HepG2 (cell line): ENCODE results near the gene SNCAIP. TPM values are rescaled to one million over a fixed set of nuclear protein-coding genes. Genes with fewer than 3 reads are reported as not detected.

ENCODE experiments used
- ATAC-seq: fragments of 200-7000 bp; cut with Tn5 transposase; 3 replicates; pipeline ENCODE4 v1.9.1; 2020; ENCODE audit warnings: mild to moderate bottlenecking, moderate library complexity
- BruUV-seq: library from RNA; stranded (reverse); fragments of 400-500 nt; replicated peaks from 2 replicates; lab custom pipeline; 2021; lab: Mats Ljungman, UMichigan
- CTCF ChIA-PET: fragments of 300-600 bp; formaldehyde crosslinking; extraction: SDS; loops from one replicate; lab custom pipeline; 2021; ENCODE audit warnings: low total read pairs, inconsistent platforms, low intra/inter-chr PET ratio; lab: Yijun Ruan, JAX
- POLR2A ChIA-PET: fragments of 350-600 bp; sonication (Branson Sonifier 250); formaldehyde crosslinking; loops from one replicate; lab custom pipeline; 2020; ENCODE audit warnings: antibody characterized with exemption, inconsistent platforms; lab: Yijun Ruan, JAX
- DNase-seq: peaks from one replicate; pipeline ENCODE4 v3.0.0-alpha.2; 2015; ENCODE audit warnings: low spot score
- FAIRE-seq: peaks from 3 replicates; lab custom pipeline; 2011; peaks lifted over from hg19 to GRCh38; lab: Jason Lieb, UNC
- H2AFZ ChIP-seq: one replicate; pipeline ENCODE4 v1.6.1; 2011; ENCODE audit warnings: low read length, inconsistent platforms
- H3K27ac ChIP-seq: fragments of 300-600 bp; 3 replicates; pipeline ENCODE4 v1.8.0; 2011; ENCODE audit warnings: mixed run types, mild to moderate bottlenecking, mixed read lengths, low read length, inconsistent platforms; ENCODE audit not compliant: insufficient read depth; ENCODE audit errors: extremely low read length
- H3K27me3 ChIP-seq, 2 experiments: fragments of 200-600 bp in 1 of 2; 2 replicates in 1 of 2; 3 replicates in 1 of 2; pipeline versions ENCODE4 v1.6.0 to v1.8.0; 2011; ENCODE audit warnings: low read length in 2 of 2, mild to moderate bottlenecking in 2 of 2, moderate library complexity in 2 of 2, inconsistent platforms in 1 of 2; ENCODE audit not compliant: insufficient read depth in 2 of 2, control insufficient read depth in 1 of 2
- H3K36me3 ChIP-seq, 2 experiments: fragments of 200-600 bp in 1 of 2; replicated peaks in 1 of 2; 2 replicates in 1 of 2; 3 replicates in 1 of 2; pipeline versions ENCODE4 v1.5.1 to v1.8.0; 2011; ENCODE audit warnings: low read length in 2 of 2, inconsistent platforms in 1 of 2; ENCODE audit not compliant: insufficient read depth in 2 of 2, control insufficient read depth in 1 of 2
- H3K4me1 ChIP-seq: 2 replicates; pipeline ENCODE4 v1.5.1; 2012; ENCODE audit warnings: low read length, inconsistent platforms; ENCODE audit not compliant: insufficient read depth
- H3K4me2 ChIP-seq: 2 replicates; pipeline ENCODE4 v1.6.0; 2011; ENCODE audit warnings: low read depth, low read length, inconsistent platforms
- H3K4me3 ChIP-seq, 3 experiments: fragments of 200-600 bp in 1 of 3; sonication (generic), shearing (Covaris generic) in 1 of 3; replicated peaks in 1 of 3; 2 replicates each; pipeline ENCODE4 v1.5.1; 2011 to 2016; ENCODE audit warnings: low read length in 3 of 3, inconsistent platforms in 2 of 3, low read depth in 2 of 3, mild to moderate bottlenecking in 2 of 3, control low read depth in 1 of 3, mixed read lengths in 1 of 3; ENCODE audit not compliant: insufficient read depth in 1 of 3
- H3K79me2 ChIP-seq: one replicate; pipeline ENCODE4 v1.6.1; 2011; ENCODE audit warnings: low read length, inconsistent platforms; ENCODE audit not compliant: insufficient read depth
- H3K9ac ChIP-seq: 2 replicates; pipeline ENCODE4 v1.6.0; 2011; ENCODE audit warnings: mild to moderate bottlenecking, low read depth, low read length, inconsistent platforms; ENCODE audit not compliant: insufficient read depth
- H3K9me3 ChIP-seq: 2 replicates; pipeline ENCODE4 v1.5.1; 2012; ENCODE audit warnings: mild to moderate bottlenecking, low read length
- H4K20me1 ChIP-seq: 2 replicates; pipeline ENCODE4 v1.6.0; 2011; ENCODE audit warnings: inconsistent platforms, mild to moderate bottlenecking, low read length, moderate library complexity; ENCODE audit not compliant: insufficient read depth
- ADNP ChIP-seq: sonication (generic); formaldehyde crosslinking; IDR thresholded peaks from 2 replicates; pipeline ENCODE4 v1.4.0; 2020; ENCODE audit warnings: missing genetic modification reagents
- ATAD3A ChIP-seq: sonication (generic); formaldehyde crosslinking; IDR thresholded peaks from 2 replicates; pipeline ENCODE4 v1.4.0; 2020; ENCODE audit warnings: missing genetic modification reagents
- HHEX ChIP-seq: IDR thresholded peaks from 2 replicates; pipeline ENCODE4 v1.6.1; 2016; ENCODE audit warnings: control low read depth
- KDM5B ChIP-seq: sonication (generic); formaldehyde crosslinking; IDR thresholded peaks from 2 replicates; pipeline ENCODE4 v1.4.0; 2020; ENCODE audit warnings: missing genetic modification reagents, mild to moderate bottlenecking, borderline replicate concordance
- MTERF4 ChIP-seq: sonication (generic); formaldehyde crosslinking; IDR thresholded peaks from 2 replicates; pipeline ENCODE4 v1.8.0; 2023; ENCODE audit warnings: mild to moderate bottlenecking, missing genetic modification reagents
- SMARCC2 ChIP-seq: fragments of 450-650 bp; IDR thresholded peaks from 2 replicates; pipeline ENCODE4 v1.6.1; 2017; ENCODE audit warnings: antibody characterized with exemption, mild to moderate bottlenecking
- TOPORS ChIP-seq: sonication (generic); formaldehyde crosslinking; IDR thresholded peaks from 2 replicates; pipeline ENCODE4 v1.8.0; 2023; ENCODE audit warnings: mild to moderate bottlenecking, missing genetic modification reagents
- ZNF234 ChIP-seq: sonication (generic); formaldehyde crosslinking; conservative IDR thresholded peaks from 2 replicates; pipeline ENCODE4 v1.5.1; 2020; ENCODE audit warnings: mild to moderate bottlenecking, missing genetic modification reagents
- ZNF280B ChIP-seq: sonication (generic); formaldehyde crosslinking; IDR thresholded peaks from 2 replicates; pipeline ENCODE4 v1.5.0; 2020; ENCODE audit warnings: missing genetic modification reagents, mild to moderate bottlenecking, borderline replicate concordance
- ZNF513 ChIP-seq: sonication (generic); formaldehyde crosslinking; conservative IDR thresholded peaks from 2 replicates; pipeline ENCODE4 v1.5.0; 2020; ENCODE audit warnings: missing genetic modification reagents
- ZSCAN25 ChIP-seq: sonication (generic); formaldehyde crosslinking; IDR thresholded peaks from 2 replicates; pipeline ENCODE4 v1.8.0; 2022; ENCODE audit warnings: mild to moderate bottlenecking, missing genetic modification reagents
- WGBS: methylation state at CpG from one replicate; pipeline ENCODE4 v1.1.6; 2017; ENCODE audit warnings: low lambda C conversion rate; 5-methylcytosine and 5-hydroxymethylcytosine counted together
- in situ Hi-C: cut with HindIII; loops from 2 replicates; pipeline ENCODE4 v1.10.0; 2017; ENCODE audit warnings: low pct_unique_long_range_greater_than_20kb; ENCODE audit not compliant: extremely low pct_ligation_motif_present
- intact Hi-C: fragments of 100-400 bp; cut with micrococcal nuclease; formaldehyde crosslinking; loops from one replicate; pipeline ENCODE4 v1.10.0; 2022; ENCODE audit not compliant: unreplicated experiment
- polyA plus RNA-seq, 8 experiments: library from polyadenylated mRNA; depleted of rRNA in 3 of 8; stranded (reverse) in 7 of 8; unstranded in 1 of 8; fragments of >200 nt; fragmentation: Illumina TruSeq in 4 of 8; extraction: Trizol in 4 of 8; gene quantifications; 2 replicates each; pipeline versions ENCODE4 v1.2.1 to v1.2.3, GENCODE V29; 2011 to 2016; ENCODE audit warnings: low read depth in 4 of 8, missing spikeins in 1 of 8, mixed read lengths in 1 of 8; ENCODE audit not compliant: insufficient read depth in 1 of 8
- total RNA-seq, 5 experiments: library from RNA; depleted of rRNA; stranded (reverse); fragments of >200 nt; fragmentation: Illumina TruSeq; extraction: Trizol; gene quantifications; 2 replicates each; pipeline ENCODE4 v1.2.3, GENCODE V29; 2016; ENCODE audit warnings: low read depth in 1 of 5

Gene SNCAIP
- total and polyA plus RNA-seq, 2 of the 13 experiments (the other 11 are each of a cell fraction or from before 2014, with no cell fraction given) = not detected

- Histone ChIP-seq H3K27me3 (no peaks in the 10 kb centered on the region), H3K9me3 (no peaks in the 10 kb centered on the region), H3K27ac (no peak overlapping the region), H3K4me1 (no peaks in the 10 kb centered on the region), H4K20me1 (no peaks in the 10 kb centered on the region), H2AFZ (no peak overlapping the region), H3K4me3 (no peak overlapping the region), H3K4me2 (no peak overlapping the region), H3K9ac (no peak overlapping the region), H3K79me2 (no peaks in the 10 kb centered on the region), H3K36me3 (no peaks in the 10 kb centered on the region)
- 45% methylated on average over 2 of the region's 2 CpGs for WGBS
- no TSS peak for BruUV-seq
- CTCF ChIA-PET = no interaction called here
- POLR2A ChIA-PET = no interaction called here
- DNase-seq = no peak
- no peak for ATAC-seq
- in situ Hi-C loops (no loop called here), intact Hi-C loops (no loop called here)
- TF ChIP-seq ZSCAN25 (CRISPR knock-in tag) (no peak), SMARCC2 (no peak), ATAD3A (CRISPR knock-in tag) (no peak), ZNF234 (CRISPR knock-in tag) (no peak), HHEX (CRISPR knock-in tag) (no peak), ADNP (no peak), KDM5B (no peak), TOPORS (CRISPR knock-in tag) (no peak), MTERF4 (CRISPR knock-in tag) (no peak), ZNF513 (no peak), ZNF280B (no peak)
- FAIRE-seq = no peak
These were observed 156.5 kb downstream of the SNCAIP start for GRCh38 chr5:122468351-122469116.
